Measurements from ENCODE around the gene MYBPC2. TPM values are rescaled to one million over a fixed set of nuclear protein-coding genes. Genes with fewer than 3 reads are reported as not detected.

Gene MYBPC2
- total RNA-seq, 1 donor from 2014 or later = not detected

DNA sequence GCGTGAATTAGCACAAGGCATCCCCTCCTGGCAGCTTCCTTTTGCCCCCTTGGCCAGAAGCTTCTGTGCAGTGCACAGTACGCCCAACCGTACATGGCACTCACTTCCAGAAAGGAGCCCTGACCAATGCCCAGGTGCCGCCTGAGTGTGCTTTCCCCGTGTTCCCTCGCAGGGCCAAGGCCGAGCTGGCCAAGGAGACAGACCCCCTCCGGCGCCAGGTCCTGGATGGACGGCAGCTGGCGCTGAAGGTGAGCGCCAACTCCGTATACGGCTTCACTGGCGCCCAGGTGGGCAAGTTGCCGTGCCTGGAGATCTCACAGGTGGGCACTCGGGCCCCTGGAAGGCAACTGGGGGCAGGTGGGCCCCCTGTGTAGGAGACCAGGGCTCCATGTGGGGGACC lies 23.3 kb upstream of the MYBPC2 start:
- no peak for DNase-seq (ENCODE audit: low spot score)

DNA sequence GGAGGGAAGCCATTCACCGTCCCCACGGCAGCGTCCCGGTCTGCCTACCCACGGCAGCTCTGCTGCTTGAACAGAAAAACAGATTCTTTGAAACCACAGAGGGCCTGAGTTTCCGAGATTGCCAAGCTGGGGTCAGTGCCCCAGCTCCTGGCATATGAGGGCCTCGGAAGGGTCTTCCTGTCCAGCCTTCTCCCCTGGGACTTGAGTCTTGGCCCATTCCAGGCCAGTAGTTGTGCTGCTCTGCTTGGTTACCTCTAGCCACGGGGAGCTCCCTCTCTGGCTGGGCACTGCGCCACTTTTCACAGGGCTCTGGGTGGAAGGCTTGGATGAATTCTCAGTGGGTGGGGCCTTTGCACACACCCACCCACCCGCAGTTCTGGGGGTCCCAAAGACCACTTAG lies 22.6 kb upstream of the MYBPC2 start:
- no peak for DNase-seq (ENCODE audit: low spot score)

DNA sequence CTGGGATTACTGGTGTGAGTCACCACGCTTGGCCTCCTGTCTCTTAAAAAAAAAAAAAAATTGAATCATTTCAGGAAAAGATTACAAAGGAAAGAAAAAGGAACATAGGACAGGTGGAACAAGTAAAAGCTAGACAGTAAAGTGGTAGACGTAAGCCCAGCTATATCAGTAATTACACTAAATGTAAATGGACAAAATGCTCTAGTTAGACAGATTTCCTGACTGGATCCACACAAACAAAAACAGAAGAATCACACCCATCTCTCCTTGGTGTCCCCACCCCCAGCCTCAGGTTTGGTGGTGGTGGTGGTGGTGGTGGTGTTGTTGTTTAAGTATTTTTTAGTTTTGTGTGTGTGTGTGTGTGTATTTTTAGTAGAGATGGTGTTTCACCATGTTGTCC lies 20.3 kb upstream of the MYBPC2 start:
- DNase-seq (ENCODE audit: low spot score) = no peak

DNA sequence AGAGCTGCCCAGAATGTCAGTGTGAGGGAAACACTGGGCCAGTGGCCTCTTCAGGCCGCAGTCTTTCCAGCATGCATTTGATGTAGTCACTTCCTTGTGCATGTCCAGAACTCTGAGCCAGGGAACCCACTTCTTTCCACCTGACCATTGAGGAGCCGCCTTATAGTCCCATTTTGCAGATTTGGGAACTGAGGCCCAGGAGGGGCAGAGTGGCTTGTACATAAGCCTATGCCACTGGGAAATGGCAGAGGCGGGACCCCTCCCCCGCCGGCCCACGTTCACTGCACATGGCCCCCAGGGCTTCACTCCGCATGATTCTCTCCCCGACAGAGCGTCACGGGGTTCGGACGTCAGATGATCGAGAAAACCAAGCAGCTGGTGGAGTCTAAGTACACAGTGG lies 19.6 kb upstream of the MYBPC2 start:
- DNase-seq (ENCODE audit: low spot score) = no peak

DNA sequence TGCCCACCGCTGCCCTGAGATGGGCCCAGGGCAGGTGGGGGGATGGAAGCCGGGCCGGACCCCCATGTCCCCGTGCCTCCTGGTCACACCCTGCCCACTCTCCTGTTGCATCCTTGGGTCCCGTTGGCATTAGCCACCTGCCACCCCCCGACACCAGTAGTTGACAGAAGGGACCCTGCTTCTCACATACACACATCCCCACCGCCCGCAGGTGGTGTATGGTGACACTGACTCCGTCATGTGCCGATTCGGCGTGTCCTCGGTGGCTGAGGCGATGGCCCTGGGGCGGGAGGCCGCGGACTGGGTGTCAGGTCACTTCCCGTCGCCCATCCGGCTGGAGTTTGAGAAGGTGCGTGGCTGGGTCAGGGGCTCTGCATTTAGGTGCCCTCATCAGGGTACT lies 19.2 kb upstream of the MYBPC2 start:
- DNase-seq (ENCODE audit: low spot score) = no peak

DNA sequence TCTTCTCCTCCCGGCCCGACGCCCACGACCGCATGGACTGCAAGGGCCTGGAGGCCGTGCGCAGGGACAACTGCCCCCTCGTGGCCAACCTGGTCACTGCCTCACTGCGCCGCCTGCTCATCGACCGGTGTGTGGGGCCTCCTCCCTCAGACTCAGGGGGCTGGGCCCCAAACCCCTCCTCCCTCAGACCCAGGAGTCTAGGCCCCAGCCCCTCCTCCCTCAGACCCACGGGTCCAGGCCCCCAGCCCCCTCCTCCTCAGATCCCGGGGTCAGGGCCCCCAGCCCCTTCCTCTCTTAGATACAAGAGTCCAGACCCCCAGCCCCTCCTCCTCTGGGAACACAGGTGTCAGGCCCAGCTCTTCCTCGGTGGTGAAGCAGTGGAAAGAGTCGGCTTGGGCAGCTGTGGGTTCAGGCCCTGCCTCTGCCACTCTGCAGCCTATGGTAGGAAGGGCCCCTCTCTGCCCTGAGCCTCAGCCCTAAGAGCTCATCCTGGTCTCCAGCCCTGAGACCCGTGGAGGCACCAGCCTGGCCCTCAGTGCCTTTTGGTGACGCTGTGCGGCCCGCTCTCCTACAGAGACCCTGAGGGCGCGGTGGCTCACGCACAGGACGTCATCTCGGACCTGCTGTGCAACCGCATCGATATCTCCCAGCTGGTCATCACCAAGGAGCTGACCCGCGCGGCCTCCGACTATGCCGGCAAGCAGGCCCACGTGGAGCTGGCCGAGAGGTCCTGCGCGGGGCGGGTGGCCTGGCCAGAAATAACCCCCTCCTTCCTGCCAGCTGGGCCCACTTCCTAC lies 17.6 kb upstream of the MYBPC2 start:
- peak; percentile 55 for DNase-seq (ENCODE audit: low spot score)

DNA sequence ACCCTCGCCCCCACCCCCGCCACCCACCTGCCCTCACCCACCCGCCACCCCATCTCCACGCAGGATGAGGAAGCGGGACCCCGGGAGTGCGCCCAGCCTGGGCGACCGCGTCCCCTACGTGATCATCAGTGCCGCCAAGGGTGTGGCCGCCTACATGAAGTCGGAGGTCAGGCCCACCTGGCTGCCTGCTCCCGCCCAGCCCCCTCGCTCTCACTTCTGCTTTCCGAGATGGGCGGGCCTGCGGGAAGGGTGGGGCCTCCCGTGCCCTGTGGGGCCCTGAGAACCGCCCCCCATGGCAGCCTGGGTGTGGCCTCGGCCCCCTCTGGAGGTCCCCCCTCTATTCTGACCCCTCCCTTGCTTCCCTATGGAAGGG lies 17.0 kb upstream of the MYBPC2 start:
- no peak for DNase-seq (ENCODE audit: low spot score)

DNA sequence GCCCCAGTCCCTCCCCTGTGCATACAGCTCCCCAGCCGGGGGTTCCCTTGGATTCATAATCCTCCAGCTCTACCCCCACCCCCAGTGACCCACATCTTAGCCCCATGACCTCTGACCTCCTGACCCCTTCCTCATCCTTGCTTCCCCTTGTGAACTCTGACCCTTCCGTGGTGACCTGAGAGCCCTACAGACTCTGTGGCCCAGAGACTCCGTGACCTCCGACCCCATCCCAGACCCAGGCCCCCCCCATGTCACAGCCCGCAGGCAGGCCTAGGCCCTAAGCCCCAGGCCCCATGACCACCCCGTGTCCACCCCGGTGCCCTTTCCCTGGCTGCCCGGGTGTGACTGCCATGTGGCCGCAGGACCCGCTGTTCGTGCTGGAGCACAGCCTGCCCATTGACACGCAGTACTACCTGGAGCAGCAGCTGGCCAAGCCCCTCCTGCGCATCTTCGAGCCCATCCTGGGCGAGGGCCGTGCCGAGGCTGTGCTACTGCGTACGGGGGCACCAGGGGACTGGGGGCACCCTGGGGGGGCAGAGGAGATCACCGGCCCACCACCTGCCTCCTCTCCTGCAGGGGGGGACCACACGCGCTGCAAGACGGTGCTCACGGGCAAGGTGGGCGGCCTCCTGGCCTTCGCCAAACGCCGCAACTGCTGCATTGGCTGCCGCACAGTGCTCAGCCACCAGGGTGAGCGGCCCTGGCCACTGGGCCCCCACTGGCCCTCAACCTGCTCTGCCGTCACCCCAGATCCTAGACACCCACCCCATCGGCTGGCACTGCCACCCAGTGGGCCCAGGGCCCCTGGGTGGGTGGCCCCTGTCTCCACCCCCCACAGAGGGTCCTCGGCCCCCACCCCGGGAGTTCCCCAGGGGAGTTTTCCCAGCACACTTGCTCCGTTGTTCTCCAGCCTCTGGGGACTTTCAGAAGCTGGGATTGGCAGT lies 16.4 kb upstream of the MYBPC2 start:
- DNase-seq (ENCODE audit: low spot score) = no peak

DNA sequence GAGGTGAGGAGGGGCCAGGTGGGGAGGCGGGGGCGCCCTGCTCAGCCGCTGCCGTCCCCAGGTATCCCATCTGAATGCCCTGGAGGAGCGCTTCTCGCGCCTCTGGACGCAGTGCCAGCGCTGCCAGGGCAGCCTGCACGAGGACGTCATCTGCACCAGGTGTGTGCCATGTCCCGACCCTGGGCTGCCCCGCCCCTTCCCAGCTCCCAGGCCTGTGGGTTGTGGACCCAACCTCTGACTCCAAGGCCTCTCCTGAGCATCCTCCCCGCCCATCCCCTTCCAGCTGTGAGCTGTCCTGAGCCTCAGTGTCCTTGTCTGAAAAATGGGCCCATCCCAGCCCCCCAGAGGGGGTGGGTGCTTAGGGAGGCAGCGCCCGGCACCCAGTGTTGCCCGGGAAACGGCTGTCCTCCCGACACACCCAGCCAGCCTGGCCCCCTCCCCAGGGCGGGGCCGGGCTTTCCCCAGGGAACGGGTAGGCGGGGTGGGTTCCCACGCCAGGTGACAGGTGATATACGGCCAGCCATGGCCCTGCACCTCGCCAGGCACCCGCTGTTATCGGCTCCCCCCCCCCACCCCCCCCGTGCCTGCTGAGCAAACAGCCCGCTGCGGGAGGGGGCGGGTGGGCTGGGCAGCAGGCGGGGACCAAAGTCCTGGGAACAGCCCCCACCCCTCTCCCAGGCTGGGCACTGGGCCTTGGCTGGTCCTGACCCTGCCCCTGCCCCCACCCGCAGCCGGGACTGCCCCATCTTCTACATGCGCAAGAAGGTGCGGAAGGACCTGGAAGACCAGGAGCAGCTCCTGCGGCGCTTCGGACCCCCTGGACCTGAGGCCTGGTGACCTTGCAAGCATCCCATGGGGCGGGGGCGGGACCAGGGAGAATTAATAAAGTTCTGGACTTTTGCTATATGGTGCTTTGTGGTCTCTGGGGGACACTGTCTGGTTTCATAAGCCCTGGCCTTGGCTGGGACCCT lies 15.3 kb upstream of the MYBPC2 start:
- no peak for DNase-seq (ENCODE audit: low spot score)

DNA sequence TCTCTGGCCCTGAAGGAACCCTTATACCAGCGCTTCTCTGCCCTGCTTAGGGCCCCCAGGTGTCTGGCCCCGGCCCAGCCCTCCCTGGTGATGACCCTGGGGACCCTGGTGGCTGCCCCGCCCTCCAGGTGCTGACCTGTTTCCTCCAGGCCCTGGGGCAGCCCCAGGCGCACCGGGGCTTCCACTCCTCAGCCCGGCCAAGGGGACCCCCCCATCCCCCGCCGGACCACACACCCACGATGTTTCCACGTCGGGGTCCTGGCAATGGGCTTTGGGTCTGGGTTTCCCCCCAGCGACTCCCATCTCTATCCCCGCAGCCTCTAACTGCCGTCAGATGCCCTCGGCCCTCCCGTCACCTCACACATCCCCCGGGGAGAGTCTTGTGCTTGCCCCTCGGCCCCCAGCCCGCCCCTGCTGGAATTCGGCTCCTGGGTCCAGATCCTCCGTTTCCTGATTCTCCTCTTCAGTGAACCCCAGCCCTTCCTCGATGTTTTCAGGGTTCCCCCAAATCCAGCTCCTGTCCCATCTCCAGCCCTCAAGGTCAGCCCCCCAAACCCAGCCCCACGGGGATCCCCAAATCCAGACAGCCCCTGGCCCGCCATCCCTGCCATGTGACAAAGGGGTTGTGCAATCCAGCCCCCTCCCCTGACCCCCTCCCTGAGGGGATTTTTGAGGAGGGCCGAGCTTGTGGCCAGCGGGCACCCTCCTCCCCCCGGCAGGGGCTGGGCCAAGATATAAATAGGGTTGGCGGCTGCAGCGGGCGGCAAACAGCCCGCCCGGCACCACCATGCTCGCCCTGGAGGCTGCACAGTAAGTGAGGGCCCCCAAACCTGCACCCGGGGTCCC lies 14.3 kb upstream of the MYBPC2 start, which contains the start of gene SPIB:
Gene SPIB, plus strand, starts transcription at position 763 of the 846 bp plus-strand sequence. Its CDS starts 25 bp downstream, at position 788.
- DNase-seq (ENCODE audit: low spot score) = no peak

DNA sequence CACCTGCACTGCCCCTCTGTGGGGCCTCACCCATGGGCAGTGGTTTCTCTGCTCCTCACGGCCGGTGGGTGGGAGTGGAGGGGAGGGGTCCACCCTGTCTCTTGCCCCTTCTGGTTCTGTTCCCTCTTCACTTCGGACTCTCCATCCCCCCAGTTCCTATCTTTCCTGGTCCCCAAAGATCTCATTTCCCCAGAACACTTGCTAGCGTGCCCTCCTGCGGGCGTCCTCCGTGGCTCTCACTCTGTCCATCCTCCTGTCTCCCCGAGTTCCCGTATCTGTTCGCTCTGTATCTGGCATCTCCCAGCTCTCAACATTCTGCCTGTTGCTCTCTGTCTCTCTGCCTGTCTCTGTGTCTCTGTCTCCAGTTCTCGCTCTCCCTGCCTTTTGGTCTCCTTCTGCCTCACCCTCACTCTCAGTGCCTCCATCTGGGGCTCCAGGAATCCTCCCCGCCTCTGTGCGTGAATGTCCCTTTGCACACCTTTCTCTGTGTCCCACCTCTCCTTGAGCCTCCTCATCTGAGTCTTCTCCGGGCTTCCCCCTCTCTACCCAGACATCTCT lies 13.6 kb upstream of the MYBPC2 start:
- DNase-seq (ENCODE audit: low spot score) = no peak

DNA sequence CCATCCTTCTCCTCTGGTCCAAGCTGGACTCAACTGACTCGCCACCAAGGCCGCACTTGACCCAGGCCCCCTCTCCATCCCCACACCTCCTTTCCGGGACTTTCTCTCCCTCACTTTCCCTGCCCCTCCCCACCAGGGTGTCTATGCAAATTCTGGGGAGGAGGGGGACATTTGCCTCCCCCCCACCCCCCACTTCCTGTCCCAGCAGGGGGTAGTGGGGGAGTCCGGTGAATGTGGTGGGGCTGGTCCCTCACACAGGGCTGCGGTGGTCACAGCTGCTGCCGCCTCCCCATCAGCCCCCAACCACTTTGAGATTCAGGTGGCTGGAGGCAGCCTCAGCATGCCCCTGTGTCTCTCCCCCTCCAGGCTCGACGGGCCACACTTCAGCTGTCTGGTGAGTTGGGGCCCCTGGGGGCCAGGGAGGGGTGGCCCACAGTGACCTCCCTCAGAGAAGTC lies 13.1 kb upstream of the MYBPC2 start:
- DNase-seq (ENCODE audit: low spot score) = no peak

DNA sequence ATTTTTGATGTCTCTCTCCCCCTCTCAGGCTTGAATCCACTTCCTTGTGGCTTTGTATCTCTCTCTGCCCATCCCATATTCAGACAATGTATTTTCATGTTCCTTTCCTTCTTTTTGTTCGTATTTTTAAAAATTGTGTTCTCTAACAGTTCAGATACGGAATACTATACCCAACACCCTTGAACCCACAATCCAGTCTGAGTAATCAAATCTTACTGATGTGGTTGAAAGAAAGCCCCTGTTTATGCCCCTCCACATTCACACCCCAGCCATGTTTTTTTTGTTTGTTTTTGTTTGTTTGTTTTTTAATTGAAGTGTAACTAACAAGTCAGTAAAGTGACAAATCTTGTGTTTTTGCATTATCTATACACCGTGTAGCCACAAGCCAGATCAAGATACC lies 12.6 kb upstream of the MYBPC2 start:
- no peak for DNase-seq (ENCODE audit: low spot score)

DNA sequence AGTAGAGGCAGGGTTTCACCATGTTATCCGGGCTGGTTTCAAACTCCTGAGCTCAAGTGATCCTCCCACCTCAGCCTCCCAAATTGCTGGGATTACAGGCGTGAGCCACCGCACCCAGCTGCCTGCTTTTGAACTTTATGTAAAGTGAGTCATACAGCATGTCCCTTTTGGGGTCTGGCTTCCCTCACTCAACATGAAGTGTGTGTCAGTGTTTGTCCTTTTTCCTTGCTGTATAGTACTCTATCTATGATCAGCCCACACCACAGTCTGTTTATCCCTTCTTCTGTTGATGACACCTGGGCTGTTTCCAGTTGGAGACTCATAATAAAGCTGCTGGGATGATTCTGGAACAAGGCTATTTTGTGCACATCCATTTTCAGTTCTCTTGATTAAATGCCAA lies 11.9 kb upstream of the MYBPC2 start:
- no peak for DNase-seq (ENCODE audit: low spot score)

DNA sequence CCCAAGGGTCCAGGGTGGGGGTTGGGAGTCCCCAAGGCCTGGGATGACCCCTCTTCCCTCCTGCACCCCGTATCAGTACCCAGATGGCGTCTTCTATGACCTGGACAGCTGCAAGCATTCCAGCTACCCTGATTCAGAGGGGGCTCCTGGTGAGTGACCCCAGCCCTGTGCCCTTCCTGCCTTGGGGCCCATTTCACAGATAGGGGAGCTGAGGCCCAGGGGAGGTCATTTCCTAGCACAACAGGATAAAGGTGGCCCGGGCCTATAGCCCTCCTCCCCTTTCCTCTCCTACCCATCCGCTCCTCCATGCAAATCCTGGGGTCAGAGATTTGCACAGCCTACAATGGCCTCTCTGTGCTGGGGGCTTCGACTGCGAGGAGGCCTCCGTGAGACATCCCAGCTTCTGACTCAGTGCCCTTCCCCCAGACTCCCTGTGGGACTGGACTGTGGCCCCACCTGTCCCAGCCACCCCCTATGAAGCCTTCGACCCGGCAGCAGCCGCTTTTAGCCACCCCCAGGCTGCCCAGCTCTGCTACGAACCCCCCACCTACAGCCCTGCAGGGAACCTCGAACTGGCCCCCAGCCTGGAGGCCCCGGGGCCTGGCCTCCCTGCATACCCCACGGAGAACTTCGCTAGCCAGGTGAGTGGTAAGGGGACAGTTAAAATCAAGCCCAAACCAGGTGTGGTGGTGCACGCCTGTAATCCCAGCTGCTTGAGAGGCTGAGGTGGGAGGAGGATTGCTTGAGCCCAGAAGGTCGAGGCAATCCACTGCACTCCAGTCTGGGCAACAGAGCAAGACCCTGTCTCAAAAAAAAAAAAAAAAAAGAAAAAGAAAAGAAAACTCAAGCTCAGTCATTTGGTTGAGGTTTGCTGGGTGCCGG lies 10.1 kb upstream of the MYBPC2 start:
- DNase-seq (ENCODE audit: low spot score) = no peak

DNA sequence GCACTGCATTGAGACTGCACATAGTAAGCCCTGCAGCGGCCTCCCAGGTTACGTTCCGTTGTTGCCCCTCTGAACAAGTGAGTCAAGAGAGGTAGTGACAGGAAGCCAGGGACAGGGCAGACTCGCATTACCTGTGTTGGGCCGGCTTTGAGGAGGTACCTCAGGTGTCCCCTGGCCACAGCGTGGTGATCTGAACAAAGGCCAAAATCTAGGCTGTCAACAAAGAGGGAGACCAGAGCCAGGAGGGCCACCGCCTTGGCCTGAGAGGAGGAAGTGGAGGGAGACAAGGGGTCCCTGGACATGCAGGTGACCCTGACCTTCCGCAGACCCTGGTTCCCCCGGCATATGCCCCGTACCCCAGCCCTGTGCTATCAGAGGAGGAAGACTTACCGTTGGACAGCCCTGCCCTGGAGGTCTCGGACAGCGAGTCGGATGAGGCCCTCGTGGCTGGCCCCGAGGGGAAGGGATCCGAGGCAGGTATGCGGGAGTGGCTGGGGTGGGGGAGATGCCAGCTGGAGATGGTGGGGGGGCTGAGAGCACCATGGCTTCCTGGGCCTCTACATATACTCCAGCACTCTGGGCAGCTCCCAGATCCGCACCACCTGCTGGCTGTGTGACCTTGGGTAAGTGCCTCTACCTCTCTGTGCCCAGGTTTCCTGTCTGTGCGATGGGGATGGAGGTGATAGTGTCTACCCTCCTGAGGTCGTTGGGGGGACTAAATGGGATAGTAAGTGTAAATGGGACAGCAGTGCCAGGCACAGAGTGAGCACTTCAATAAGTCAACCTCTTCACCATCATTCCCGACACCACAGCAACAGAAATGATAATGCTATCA lies 9.2 kb upstream of the MYBPC2 start:
- no peak for DNase-seq (ENCODE audit: low spot score)

DNA sequence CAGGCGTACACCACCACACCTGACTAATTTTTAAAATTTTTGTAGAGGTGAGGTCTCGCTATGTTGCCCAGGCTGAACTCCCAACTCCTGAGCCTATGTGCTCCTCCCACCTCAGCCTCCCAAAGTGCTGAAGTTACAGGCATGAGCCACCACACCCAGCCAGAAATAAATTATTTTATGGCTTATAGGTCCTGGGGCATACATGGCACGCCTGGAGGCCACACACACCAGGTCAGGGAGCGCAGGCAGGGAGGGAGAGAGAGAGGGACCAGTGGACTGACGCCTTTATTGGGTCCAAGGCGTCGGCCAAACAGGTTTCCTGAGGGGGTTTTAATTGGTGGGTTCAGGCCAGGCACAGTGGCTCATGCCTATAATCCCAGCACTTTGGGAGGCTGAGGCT lies 7.1 kb upstream of the MYBPC2 start:
- no peak for DNase-seq (ENCODE audit: low spot score)

DNA sequence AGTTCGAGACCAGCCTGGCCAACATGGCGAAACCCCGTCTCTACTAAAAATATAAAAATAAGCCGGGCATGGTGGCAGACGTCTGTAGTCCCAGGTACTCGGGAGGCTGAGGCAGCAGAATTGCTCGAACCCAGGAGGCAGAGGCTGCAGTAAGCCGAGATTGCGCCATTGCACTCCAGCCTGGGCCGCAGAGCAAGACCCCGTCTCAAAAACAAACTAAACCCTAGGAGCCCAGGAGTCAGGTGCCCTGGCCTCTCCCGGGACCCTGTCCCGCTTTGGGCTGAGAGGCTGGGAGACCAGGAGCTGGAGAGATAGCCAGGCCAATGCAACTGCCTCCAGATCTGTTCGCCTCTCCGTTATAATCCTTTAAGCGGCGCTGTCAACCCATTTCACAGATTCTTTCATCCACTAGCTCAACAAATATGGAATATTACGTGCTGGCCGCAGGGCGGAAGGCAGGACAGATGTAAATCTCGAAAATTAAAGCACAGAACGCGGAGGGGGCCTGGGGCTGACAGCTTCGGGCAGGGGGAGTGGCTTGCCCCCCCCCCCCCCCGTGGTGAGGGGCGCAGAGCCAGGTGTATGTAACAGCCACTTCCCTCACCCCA lies 5.3 kb upstream of the MYBPC2 start:
- no peak for DNase-seq (ENCODE audit: low spot score)
